LNCaP clone FGC (cell line): ENCODE data around the gene SCN8A.

Source experiments
- DNase-seq: peaks from one replicate; pipeline ENCODE4 v3.0.0-alpha.2; 2011; ENCODE audit warnings: low read depth
- H3K4me3 ChIP-seq: 2 replicates; pipeline ENCODE4 v1.5.1; 2011; ENCODE audit warnings: mild to moderate bottlenecking, low read depth, low read length, control low read depth
- CTCF ChIP-seq: IDR thresholded peaks from 2 replicates; pipeline ENCODE4 v1.5.1; 2012; ENCODE audit warnings: mild to moderate bottlenecking; ENCODE audit not compliant: control insufficient read depth, insufficient read depth; ENCODE audit errors: extremely low read depth

SCN8A gene

DNA sequence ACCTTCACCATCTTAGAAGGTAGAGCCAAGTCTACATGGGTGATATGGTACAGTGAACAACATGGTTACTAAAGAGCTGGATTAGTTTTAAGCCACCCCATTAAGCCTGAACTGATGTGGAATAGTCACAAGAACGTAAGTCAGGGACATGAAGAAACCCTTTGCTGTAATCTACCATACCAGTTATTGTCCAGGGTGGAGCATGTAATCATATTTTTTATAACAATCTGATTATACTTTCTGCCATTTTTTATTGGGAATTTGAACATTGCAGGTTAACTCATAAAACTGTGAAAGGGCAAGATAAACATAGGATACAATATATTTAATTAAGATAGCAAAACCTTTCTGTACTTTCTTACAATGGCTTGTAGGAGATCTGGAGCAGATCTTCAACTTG is 153.9 kb downstream of the SCN8A start:
- no peak for DNase-seq
- no peak overlapping the region for H3K4me3 ChIP-seq
- no peak for TF ChIP-seq CTCF

DNA sequence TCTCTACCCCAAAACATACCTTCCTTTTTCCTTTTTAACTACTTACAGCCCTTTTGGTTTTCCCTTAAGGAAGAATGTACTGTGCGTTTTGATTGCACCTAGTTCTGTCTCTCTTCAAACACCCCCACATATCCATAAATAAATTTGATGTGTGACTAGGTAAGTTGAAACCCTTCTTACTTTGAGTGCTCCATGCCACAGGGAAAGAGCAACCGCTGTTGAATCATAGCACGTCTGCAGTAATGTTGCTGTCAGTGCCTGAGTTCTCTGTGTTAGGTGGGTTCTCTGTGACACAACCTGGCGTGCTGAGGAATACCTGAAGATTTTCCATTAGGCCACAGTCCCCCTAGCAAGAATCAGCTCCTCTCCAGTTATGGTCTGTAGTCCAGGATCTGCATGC is 155.4 kb downstream of the SCN8A start:
- no peak for DNase-seq
- no peak overlapping the region for H3K4me3 ChIP-seq
- no peak for TF ChIP-seq CTCF

GRCh38 chr12:51748235-51748634 is 157.2 kb downstream of the SCN8A start:
- H3K4me3 ChIP-seq, result no peak overlapping the region
- no peak for DNase-seq
- no peak for TF ChIP-seq CTCF

DNA sequence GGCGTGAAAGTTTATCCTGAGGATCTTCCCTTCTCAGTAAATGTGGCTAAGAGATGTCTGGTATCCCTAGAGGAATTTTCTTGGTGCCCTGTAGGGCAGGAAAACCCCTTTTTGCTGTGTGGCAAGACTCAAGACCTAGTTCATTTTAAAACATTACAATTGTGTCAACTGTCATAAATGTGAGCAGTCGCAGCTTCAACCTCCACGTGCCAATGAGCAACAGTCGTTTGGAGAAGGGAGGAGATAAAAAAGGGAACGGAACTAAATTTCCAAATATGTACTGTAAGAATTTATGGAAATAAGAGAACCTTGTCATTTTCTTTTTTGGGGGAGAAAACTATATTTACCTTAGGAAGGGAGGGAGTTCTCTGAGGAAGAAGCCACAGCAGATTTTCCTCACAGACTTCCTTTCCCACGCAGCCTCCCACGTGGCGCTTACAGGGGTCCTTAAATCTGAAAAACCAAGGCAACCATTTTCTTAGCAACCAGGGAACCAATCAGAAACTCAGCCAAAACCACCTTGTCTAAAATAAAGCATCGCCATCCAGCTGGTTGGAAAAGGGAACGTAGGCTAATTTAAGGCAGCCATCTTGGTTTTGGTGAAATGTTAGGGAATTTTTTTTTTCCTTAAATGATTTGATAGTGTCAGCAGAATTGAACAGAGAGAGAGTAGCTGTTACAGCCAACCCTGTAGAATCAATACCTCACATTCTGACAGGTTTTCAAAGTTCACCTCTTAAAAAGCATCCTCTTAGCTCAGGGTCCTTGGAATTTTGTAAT is 158.4 kb downstream of the SCN8A start:
- no peak overlapping the region for H3K4me3 ChIP-seq

GRCh38 chr12:51749986-51750317 is 158.9 kb downstream of the SCN8A start:
- no peak overlapping the region for H3K4me3 ChIP-seq
- no peak for TF ChIP-seq CTCF
- DNase-seq, result no peak

More for the DNA sequence above, 158.4 kb downstream of the SCN8A start:
- no peak for DNase-seq
- no peak for TF ChIP-seq CTCF

DNA sequence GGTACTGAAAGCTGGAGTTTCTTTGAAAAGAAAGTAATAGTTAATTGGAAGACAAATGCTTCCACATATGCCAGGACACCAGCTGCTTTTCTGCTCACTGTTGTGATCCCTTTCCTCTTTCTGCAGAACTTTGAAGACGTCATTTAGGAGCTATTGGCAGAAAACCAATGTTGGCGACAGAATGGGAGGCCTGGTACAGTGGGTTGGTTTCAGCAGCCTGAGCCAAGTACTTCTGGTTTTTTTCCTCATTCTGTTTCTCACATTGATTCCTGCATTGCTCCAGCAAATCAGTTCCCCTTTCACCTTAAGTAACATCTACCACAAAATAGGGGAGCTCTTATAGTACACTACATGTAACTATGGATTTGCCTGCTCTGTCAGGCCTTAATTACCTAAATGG is 160.6 kb downstream of the SCN8A start:
- H3K4me3 ChIP-seq, result no peak overlapping the region
- TF ChIP-seq CTCF, result no peak
- no peak for DNase-seq
